Measurements from ENCODE around the gene FHIT.
A peak's percentile ranks its signal among the peaks of the same experiment; 100 is the strongest.

FHIT gene

DNA sequence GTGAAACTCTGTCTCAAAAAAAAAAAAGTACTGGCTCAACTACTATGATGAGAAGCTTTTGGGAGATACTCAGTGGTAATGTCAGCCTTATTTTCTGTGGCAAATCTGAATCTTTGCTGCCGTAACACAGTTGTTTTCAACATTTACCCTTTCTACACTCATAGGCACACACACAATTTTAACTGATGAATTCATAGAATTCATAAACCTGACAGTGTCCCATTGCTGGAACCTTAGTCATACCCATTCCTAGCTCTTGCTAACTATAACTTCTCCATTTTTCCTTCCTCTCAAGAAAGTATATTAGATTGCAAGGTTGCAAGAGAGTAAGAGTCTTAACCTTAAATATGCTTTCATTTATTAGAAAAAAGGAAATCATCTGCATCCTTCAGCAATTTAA lies 496.6 kb downstream of the FHIT start:
- no peak for DNase-seq

DNA sequence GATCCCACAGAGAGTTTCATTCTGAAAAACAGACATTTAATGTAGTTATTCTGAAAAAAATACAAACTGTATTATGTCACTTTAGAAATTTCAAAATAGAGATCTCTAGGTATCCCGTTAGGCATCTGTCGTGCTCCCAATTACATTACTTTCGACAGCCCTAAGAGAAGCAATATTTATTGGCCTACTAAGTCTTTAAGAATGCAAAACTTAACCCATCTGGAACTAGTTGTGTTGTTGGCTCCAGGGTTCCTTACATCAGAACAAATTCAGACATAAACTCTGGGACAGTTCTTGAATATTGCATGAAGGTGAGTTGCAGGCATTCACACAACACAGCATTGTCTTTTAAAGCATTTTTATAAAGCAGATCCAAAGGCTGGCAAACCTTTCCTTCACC lies 498.4 kb downstream of the FHIT start:
- DNase-seq, result no peak

DNA sequence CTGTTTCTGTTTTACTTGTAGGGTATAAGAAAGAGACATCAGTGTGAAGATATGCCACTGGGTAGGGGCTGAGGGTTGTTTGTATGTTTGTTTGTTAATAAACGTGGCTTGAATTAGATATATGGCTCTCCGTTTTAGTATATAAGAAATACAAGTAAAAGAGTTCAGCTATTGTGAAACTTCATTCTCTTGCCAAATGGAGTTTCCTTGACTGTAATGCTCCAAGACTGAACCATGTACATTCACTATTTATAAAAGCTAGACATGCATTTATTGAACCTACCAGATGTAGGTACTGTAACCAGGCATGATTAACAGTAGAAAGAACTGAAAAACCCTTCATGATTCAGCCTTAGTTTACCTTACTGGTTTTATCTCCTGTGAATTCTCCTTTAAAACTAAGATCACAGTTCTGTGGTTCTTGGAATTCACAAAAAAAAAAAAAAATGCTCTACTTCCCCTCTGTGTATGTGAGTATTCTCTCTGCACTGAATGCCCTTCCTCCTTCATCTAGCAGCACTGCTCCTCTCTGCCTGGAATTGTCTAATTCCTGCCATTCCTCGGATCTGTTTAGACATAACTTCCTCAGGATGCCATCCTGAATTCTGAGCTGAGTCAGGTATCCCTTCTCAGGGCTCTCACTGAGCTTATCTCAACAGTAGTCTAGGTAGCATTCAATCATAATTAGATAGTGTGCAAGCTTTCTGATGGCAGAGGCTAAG lies 504.4 kb downstream of the FHIT start:
- no peak for DNase-seq

DNA sequence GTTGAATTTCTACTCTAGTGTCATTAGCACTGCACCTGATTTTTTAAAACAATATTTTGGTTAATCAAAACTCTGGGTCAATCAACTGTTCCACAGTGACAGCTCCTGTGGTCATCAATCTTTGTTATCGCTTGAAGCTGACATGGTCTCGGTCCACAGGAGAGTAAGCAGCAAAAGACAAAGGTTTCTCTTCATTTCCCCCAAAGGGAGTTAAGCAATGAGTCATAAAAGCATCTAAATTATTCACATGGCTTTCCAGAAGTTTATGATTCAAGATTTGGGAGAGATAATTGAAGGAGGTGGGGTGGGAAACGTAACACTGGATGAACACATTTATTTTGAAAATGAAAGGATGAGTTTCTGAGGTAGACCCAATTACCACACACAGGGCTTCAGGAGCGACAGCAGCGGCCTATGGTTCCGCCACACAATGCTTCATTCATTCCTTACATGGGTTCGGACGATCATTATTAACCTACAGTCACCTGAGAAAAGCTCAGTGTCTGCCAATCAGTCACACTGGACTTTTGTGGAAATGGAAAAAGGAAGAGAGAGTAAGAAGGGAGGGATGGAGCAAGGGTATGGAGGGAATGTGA lies 505.1 kb downstream of the FHIT start:
- DNase-seq, result no peak

DNA sequence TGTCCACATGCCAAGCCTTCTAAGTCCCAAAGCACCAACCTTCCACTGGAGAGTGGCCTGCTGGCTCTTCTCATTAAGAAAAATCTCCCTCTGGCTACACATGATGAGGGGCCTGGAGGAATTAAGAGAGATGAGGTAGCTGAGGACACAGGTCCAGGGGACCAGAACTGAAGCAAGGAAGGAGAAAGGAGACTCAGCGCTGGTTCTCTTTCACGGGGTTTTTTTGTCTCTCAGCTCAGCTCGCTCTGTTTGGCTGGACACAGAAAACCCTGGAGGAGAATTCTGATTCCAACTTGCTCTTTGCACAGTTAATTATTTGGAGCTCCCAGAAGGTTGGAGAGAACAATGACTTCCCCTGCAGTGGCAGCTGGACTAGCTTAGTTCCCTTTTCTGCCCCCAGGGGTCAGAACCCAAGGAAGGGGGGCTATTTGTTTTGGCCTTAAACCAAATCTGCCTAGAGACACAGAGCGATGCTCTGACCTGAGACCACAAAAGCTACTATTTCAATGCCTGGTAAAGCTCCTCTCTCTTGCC lies 507.6 kb downstream of the FHIT start:
- no peak for DNase-seq

DNA sequence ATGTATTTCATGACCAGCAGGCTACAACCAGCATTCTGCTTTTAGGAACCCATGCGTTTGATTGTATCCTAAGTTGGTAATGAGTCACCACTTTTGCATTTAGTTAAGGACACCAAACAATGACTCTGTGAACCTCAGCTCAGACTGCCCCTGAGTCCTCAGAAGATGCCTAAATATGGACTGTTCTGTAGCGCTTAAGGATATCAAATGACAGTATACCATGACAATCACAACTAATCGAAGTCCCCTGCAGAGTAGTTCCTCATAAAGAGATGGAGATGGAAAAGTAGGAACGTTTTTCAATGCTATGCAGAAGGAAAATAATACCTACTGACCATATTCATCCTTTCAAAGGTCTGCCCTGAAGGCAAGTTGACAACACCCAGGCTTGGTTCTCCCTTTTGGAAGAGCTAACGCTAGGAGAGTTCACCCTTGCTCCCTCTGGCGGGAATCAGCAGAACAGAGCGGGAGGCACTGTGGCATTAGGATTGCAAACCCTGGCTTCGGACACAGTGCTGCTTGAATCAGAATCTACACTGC lies 508.6 kb downstream of the FHIT start:
- DNase-seq, result no peak

DNA sequence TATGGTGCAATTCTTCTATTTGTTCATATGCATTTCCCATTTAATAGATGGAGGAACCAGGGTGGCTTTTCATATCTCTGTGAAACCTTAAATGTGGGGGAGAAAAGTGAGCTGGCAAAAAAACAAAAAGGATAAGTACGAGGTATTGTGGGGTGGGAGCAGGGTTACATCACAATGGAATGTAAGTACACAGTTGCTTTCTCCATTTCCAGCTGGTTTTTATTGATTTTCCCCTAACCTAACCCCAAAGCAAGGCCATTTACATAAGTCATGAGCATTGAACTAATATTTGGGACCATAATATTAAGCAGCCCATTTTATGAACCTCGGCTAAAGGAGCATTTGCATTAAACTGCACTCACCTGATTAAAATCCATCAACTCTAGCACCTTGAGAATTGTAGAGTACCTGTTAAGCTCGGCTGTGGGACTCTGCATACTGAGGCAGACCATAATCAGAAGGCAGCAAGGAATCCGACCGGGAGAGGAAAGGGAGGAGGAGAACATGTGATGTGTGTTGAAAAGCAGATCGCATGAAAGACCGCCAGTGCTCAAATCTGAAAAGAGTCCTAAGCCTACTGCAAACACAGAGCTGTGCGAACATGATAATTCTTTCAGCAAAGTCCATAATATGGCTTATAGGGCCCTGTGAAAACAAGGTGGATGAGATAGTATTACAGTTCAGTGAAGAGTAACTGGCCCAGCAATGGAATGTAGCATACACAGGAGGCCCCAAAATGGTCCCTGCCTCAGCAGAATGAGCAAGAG lies 513.4 kb downstream of the FHIT start:
- DNase-seq, result no peak

DNA sequence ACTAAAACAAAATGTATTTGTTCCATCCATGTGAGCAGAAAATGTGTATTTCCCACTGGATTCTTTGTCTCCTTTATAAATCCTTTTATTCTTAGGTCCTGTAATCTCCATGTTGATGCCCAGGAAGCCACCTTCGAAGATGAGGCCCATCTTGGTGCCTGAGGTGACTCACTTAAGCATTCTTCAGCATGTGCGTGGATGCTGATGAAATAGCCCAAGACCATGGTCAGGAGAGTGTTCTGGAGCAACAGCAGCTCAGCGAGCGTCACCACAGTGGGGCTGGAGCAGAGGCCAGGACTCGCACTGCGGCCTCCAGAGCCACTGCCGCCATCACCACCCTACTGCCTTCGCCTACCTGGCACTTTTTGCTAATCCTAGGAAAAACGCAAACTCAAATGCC lies 520.9 kb downstream of the FHIT start:
- DNase-seq, result no peak

DNA sequence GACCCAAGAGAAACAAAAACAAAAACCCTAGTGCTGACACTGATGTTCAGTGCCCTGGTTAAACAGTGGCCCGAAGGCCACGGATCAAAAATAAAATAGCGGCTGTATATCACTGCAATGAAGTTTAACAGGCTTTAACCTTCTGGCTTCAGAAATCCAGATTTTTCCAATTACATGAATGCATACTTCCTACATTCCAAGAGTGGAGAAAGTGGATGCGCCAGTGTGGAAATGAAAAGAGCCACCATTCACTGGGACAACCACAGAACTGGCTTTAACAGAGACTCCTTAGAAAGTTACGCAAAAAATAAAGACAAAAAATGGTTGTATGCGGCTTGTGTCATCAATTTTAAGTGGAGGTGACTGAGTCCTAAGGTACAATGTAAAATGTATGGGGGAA lies 522.2 kb downstream of the FHIT start:
- DNase-seq, result no peak

DNA sequence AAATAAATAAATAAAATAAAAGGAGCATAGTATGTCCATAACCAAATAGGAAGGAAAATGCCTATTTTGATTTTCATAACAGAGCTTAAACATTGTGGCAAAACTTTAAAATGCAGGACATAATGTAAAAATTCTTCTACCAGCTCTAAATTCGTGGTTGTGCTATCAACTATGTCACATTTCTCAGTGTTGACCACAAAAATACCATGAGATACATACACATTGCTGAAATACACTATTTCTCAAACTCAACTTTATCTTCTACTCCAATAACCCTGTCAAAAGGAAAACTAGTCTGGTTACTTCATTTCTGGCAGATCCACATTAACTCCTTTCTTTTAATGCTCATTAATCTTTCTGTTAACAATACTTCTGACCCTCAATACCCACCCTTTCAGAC lies 523.2 kb downstream of the FHIT start:
- no peak for DNase-seq

DNA sequence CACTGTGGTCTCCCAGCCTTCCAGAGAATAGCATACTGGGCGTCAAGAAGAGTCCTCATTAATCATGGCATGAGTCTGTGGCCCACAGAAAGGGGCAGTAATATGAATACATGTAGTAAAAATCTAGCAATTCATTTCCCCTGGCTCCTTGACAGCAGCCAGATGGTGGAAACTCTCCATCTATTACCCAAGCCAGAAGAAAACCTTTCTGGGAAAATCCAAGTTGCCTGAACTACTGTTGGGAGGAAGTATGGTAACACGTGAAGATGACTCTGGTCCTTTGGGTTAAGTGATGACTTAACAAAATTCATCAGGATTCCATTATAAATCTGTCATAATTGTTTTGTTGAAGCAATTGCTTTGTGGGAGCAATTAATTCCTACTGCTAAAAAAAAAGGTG lies 530.5 kb downstream of the FHIT start:
- DNase-seq, result no peak

DNA sequence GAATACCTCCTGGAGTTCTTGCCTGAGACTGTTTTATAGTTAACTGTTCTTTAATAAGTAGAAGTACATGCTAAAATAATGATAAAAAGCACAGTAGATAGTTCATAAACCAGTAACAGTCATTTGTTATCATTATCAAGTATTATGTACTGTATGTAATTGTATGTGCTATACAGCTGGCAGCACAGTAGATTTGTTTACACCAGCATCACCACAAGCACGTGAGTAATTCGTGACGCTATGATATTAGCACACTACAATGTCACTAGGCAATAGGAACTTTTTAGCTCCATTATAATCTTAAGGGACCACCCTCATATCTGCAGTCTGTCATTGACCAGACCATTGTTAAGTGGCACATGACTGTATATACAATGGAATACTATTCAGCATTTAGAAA lies 534.7 kb downstream of the FHIT start:
- DNase-seq, result no peak

DNA sequence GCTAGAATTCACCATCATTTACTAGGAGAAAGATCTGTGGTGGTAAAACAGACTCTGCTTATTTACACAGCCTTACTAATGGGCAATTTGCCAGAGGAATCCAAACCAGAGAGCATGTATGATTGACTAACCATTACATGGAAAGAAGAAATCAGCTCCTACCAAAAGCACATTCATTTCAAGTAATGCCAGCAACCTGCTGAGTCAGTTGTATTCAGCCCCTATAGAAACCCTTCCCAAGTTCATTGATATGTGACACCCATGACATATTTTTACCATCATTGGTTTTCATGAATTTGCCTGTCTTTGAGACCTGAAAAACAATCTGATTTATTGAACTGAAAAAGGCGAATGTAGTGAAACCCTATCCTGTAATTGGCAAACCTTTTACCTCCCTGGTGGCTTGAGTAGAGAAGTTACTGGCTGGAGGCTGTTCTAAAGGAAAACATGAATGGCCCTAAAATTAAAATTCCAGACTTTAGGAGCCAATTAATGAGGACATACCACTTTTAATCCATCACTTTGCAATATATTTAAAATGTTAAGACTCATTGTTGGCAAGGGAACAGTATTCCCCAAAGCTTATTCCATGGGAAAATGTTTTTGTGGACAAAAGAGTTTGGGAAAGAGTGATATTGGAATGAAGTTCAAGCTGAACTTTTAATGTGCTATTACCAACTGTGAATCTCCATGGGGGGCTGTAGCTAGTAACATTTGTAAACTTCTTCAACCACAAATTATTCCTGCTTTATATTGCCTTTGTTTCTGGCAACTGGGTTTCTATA lies 542.9 kb downstream of the FHIT start:
- no peak for DNase-seq

DNA sequence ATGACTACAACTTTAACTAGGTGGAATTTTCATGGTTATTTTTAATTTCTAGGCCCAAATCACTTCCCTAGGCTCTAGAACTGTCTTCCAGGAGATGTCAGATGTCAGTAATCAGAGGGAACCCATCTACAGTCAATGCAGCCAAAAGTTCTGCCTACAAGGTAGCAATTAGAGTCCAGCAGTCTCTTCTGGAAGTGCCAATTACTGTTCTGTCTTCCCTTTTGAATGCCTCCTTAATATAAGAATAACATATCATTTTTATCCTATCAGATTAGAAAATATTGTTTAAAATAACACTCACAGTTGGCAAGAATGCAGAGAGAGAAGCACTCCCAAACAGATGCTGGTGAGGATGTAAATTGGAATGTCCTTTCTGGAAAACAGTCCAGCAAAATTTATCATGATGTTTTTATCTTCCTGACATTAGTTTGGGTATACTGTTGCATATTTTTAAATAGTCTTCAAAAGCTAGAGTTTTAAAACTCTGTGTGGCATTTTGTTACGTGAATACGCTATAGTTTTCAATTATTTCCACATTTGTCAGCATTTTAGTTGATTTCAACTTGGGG lies 543.7 kb downstream of the FHIT start:
- no peak for DNase-seq

DNA sequence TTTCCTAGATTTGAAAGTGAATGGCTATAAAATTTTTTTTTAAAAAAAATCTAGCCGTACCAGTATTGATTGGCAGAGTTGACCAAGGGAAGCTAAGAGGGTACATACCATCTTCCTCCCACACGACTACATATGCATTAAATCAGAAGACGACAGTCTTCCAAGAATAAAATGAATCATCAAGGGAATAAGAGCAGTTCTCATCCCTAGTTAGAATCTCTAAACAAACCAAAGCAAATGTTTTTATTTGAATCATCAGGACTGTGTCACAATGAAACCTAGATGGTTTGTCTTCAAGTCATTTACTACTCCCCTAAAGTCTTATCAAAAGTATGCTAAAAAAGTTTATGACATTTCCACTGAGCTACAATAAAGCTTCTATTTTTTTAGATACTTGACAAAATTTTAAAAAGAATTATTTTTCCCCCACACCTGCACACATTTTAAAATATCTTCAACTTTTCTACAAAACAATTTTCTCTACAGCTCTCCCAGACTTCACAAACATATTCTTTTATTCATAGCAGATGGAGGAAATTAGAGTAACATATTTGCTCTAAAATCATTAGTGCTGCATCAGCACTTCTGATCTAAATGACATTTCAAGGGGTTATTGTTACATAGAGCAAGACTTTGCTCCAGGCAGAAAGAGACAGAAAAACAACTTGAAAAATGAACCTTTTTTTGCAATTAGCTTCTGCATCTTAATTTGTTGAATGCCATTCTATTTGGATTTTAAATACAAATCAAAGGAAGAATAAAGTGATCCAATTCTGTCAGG lies 547.1 kb downstream of the FHIT start:
- DNase-seq, result no peak

DNA sequence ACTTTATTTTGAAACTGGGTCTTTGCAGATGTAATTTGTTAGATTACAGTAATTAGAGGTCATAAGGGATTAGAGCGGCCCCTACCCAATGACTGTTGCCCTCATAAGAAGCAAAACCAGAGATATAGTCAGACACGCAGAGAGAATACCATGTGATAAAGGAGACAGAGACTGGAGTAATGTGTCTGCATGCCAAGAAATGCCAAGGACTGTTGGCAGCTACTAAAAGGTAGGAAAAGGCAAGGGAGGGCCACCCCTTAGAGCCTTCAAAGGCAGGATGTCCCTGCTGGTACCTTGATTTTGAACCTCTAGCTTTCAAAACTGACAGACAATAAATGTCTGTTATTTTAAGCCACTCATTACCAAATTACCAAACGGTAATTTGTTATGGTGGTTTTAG lies 548.2 kb downstream of the FHIT start:
- no peak for DNase-seq

DNA sequence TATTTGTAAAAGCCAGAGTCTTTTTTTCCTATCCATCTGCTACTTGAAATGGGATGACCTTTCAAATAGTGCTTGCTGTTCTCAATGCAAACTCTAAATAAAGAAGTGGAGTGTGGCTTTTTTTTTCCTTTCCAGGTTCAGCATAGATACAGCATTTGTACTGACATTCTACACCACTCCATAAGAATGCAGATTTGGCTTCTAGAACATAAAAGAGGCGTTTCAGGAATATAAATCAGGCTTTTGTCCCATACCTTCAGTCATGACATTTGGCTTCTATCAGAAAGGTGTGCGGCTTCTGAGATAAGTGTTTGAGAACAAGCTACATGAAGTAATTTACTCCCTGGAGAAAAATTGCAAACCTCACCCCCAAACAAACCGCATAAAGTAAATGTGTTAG lies 553.1 kb downstream of the FHIT start:
- DNase-seq, result peak; percentile 19

DNA sequence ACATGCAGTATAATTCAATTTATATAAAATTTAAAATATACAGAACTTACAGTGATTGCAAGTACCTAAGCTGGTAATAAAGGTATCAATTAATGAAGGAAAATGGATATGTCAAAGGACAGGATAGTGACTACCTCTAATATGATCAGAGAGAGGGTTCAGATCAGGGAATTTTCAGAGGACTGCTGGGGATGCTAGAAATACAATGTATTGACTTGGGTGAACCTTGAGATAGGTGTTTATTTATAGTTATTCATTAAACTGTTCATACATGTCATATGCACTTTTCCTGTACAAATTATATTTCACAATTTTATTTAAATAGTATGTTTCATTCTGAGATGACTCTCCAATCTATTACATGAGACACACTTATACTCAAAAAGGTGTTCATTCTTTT lies 554.1 kb downstream of the FHIT start:
- no peak for DNase-seq

DNA sequence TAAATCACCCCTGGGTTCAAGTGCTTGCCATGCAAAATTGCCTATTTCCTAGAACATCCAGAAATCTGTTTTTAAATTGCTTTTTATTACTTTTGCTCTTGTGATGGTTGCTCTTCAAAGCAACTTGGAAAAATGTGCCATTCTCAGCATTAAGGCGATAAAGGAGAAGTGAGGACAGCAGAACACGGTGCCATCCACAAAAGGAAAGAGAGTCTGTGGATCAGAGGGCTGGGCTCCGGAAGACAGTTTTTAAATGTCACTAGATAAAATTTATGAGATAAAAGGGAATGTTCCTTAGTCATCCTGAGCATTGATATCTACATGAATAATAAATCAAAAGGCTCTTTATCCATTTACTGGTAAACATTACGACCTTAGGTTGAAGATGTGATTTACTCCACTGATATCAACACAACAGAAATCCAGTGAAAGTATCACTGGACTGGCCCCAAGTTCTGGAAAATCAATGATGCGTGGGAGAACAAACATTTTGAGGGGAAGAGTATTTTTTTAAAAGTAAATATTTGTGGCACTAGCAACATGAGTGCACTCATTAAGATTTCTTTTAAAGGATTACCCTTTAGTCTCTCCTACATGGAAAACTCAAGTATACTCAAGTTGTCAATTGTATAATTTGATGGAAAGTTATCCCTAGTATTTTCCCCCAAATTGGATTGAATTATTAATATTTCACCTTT lies 554.7 kb downstream of the FHIT start:
- DNase-seq, result no peak

DNA sequence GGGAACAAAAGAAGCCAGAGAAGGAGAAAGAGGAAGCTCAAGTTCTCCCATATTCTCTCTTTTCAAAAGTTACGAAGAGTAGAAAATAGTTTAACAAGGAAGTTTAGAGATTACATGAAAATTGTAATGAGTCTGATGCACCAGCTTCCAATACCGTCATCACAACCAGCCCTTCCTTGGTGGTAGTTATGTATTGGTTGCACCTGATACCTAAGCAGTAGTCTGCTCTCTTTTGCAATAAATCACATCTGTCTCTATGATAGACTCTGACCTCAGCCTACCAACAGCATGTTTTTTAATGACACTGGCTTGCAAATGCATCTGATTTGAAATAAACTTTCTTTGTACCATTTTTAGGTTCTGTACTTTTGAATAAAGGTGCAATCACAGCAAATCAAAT lies 575.8 kb downstream of the FHIT start:
- DNase-seq, result no peak

DNA sequence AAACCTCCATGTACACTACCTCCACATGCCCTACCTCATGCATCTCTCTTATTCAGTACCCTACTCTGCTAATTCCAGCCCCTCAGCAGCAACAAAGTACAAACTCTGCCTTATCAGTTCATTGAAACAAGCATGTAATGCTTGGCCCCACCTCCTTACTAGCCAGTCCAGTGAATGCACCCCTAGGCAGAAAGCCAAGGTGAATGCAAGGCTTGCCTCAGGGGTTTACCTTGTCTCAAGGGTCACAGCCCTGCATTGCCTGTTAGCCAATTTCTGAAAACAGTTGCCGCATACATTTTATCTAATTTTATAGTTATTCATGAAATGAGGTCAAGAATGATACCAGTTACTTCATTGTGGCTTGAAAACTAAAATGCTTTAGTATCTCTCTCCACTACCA lies 576.4 kb downstream of the FHIT start:
- no peak for DNase-seq

All from NCI-H2107 (cell line).